Tibial artery (tissue), 4 donors: Measurements from ENCODE around the gene RADIL.

Experiments
- DNase-seq, 2 donors: peaks; one replicate each; pipeline ENCODE4 v3.0.0-alpha.2; 2019
- H3K27ac ChIP-seq, 2 donors: fragments of 200-600 bp; sonication (generic) in 1 of 2; 1 replicate in 1 of 2; 2 replicates in 1 of 2; pipeline ENCODE4 v1.5.1; 2018 to 2019; ENCODE audit warnings: mild to moderate bottlenecking in 1 of 2
- H3K27me3 ChIP-seq, 2 donors: fragments of 200-600 bp; sonication (generic) in 1 of 2; one replicate each; pipeline versions ENCODE4 v1.5.1 to v1.6.0; 2016 to 2019
- H3K36me3 ChIP-seq, 3 donors: fragments of 200-600 bp; sonication (generic) in 2 of 3; one replicate each; pipeline ENCODE4 v1.5.1; 2016 to 2019; ENCODE audit warnings: mild to moderate bottlenecking in 2 of 3
- H3K4me1 ChIP-seq, 4 donors: fragments of 200-600 bp; sonication (generic) in 2 of 4; 1 replicate in 3 of 4; 2 replicates in 1 of 4; pipeline ENCODE4 v1.5.1; 2016 to 2019
- H3K4me3 ChIP-seq, 2 donors: fragments of 200-600 bp; sonication (generic) in 1 of 2; 1 replicate in 1 of 2; 2 replicates in 1 of 2; pipeline ENCODE4 v1.5.1; 2018 to 2019; ENCODE audit warnings: mild to moderate bottlenecking in 2 of 2
- H3K9me3 ChIP-seq, 3 donors: fragments of 200-600 bp; sonication (generic) in 1 of 3; one replicate each; pipeline ENCODE4 v1.5.1; 2016 to 2019
- CTCF ChIP-seq, 2 experiments: fragments of 200-600 bp in 1 of 2; fragments of 450-650 bp in 1 of 2; IDR thresholded peaks; one replicate each; pipeline ENCODE4 v1.5.1; 2017 to 2019; ENCODE audit warnings: antibody characterized with exemption in 2 of 2, mild to moderate bottlenecking in 1 of 2, moderate library complexity in 1 of 2
- intact Hi-C: fragments of 100-400 bp; cut with DNase I; formaldehyde crosslinking; loops from one replicate; pipeline ENCODE4 v1.15.0; 2023; ENCODE audit warnings: low total_unique reads

The RADIL gene

GRCh38 chr7:4822677-4823076 lies 60.8 kb downstream of the RADIL start:
- Histone ChIP-seq H3K27ac (no peak overlapping the region), H3K4me3 (no peak overlapping the region), H3K27me3 (peaks cover 0 to 2% of the 10 kb centered on the region in 2 donors), H3K36me3 (no peaks in the 10 kb centered on the region), H3K4me1 (peaks cover 0 to 20% (median 14%) of the 10 kb centered on the region in 4 donors), H3K9me3 (no peaks in the 10 kb centered on the region)
- intact Hi-C loops, result no loop called here
- DNase-seq, result no peak
- no peak for TF ChIP-seq CTCF (IDR thresholded peaks at IDR 0.05)

DNA sequence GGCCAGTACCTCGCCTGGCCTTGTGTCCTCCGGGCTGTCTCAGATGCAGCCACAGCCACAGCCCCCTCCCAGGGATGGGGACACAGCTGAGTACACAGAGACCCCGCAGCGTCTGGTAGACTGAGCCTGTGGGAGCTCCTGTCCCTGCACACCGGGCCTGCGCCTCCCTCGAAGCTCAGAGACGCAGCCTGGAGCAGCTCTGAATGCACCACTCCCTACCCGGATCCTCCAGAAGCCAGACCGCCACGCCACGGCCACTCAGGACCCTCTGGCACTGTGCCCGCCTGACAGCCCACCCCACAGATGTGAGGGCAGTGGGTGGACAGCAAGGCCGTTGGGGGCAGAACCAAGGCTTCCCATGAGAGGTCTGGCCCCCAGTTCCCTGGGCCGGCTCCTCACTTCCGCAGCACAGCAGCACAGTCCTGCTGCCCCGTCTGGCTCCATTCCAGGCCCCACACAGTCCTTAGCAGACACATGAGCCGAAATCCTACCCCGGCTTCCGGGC lies 62.5 kb downstream of the RADIL start:
- Histone ChIP-seq H3K4me1 (peaks cover 0 to 20% (median 14%) of the 10 kb centered on the region in 4 donors), H3K27ac (no peak overlapping the region), H3K4me3 (no peak overlapping the region), H3K9me3 (no peaks in the 10 kb centered on the region), H3K27me3 (peaks cover 0 to 2% of the 10 kb centered on the region in 2 donors), H3K36me3 (no peaks in the 10 kb centered on the region)
- TF ChIP-seq CTCF (IDR thresholded peaks at IDR 0.05), result no peak
- intact Hi-C loops, result no loop called here
- no peak for DNase-seq

DNA sequence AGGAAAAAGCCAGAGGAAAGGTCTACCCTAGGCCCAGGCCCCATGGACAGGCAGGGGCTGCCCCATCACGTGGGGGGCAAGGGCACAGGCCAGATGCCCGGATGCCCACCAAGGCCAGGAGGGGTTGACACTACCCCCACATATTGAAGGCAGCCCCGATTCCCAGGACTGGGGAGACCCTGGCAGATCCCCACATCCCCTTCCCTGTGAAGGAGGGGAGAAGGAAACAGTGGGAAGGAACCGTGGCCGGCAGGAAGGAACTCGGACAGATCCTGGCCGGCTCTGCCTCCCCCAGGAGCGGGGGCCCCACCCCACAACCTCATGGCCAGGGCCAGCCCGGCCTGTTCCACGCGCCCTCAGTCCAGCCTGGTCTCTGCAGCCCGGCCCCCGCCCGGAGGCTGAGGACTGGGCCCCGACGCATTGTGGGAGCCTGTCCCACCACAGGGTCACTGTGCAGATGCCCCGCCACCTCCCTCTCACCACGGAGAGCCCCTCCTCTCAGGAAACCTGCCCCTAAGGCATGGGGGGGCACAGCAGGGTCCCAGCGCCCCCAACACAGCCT lies 63.0 kb downstream of the RADIL start:
- Histone ChIP-seq H3K4me3 (no peak overlapping the region), H3K27me3 (peaks cover 0 to 2% of the 10 kb centered on the region in 2 donors), H3K27ac (no peak overlapping the region), H3K4me1 (peaks cover 0 to 20% (median 14%) of the 10 kb centered on the region in 4 donors), H3K9me3 (no peaks in the 10 kb centered on the region), H3K36me3 (peaks cover 0 to under 1% (median 0%) of the 10 kb centered on the region in 3 donors)
- TF ChIP-seq CTCF (IDR thresholded peaks at IDR 0.05), result no peak
- intact Hi-C loops, result no loop called here
- DNase-seq, result no peak

- H3K4me3 ChIP-seq, result peak overlapping the region in 1 of 2 donors; percentile 25
- intact Hi-C loops, result no loop called here
Observed at GRCh38 chr7:4819560-4820404, 63.7 kb downstream of the RADIL start.

More at GRCh38 chr7:4819560-4820404, 63.7 kb downstream of the RADIL start:
- DNase-seq, result no peak
- no peak overlapping the region for H3K27ac ChIP-seq
- H3K9me3 ChIP-seq, result no peaks in the 10 kb centered on the region
- H3K36me3 ChIP-seq, result peaks cover 0 to 8% (median 0%) of the 10 kb centered on the region in 3 donors
- no peak for TF ChIP-seq CTCF (IDR thresholded peaks at IDR 0.05)
- peaks cover 0 to 20% (median 14%) of the 10 kb centered on the region in 4 donors for H3K4me1 ChIP-seq
- peaks cover 0 to 2% of the 10 kb centered on the region in 2 donors for H3K27me3 ChIP-seq
